A549 (cell line): ENCODE results near the gene GIGYF1. TPM values are rescaled to one million over a fixed set of nuclear protein-coding genes. Genes with fewer than 3 reads are reported as not detected.

Experiments used
- ATAC-seq, 2 experiments: fragments of 200-7000 bp in 1 of 2; fragments of >200 bp in 1 of 2; cut with Nextera tagmentation in 1 of 2; cut with Tn5 transposase in 1 of 2; 3 replicates each; pipeline versions ENCODE4 v1.8.0 to v1.9.1; 2018 to 2020; ENCODE audit warnings: mild to moderate bottlenecking in 1 of 2, moderate library complexity in 1 of 2
- CTCF ChIA-PET: fragments of 300-600 bp; sonication (Branson Sonifier 250); formaldehyde crosslinking; extraction: SDS; loops from one replicate; lab custom pipeline; 2021; ENCODE audit warnings: antibody characterized with exemption, inconsistent platforms; lab: Yijun Ruan, JAX
- POLR2A ChIA-PET: fragments of 350-600 bp; formaldehyde crosslinking; extraction: SDS; loops from one replicate; lab custom pipeline; 2021; ENCODE audit warnings: antibody characterized with exemption, inconsistent platforms; lab: Yijun Ruan, JAX
- DNase-seq, 2 experiments: peaks; one replicate each; pipeline versions ENCODE4 v3.0.0 to v3.0.0-alpha.2; 2011 to 2016; ENCODE audit warnings: low read depth in 1 of 2, low spot score in 1 of 2
- FAIRE-seq: peaks from 2 replicates; lab custom pipeline; 2011; peaks lifted over from hg19 to GRCh38; lab: Jason Lieb, UNC
- H3K27ac ChIP-seq, 2 experiments: fragments of >200 bp; sonication (Bioruptor Twin); formaldehyde crosslinking; 3 replicates each; pipeline ENCODE4 v1.5.1; 2016 to 2017
- H3K4me1 ChIP-seq: fragments of >200 bp; sonication (Bioruptor Twin); formaldehyde crosslinking; 3 replicates; pipeline ENCODE4 v1.6.1; 2016
- H3K4me2 ChIP-seq: fragments of >200 bp; sonication (Bioruptor Twin); formaldehyde crosslinking; 3 replicates; pipeline ENCODE4 v1.6.1; 2016
- H3K4me3 ChIP-seq: fragments of >200 bp; sonication (Bioruptor Twin); formaldehyde crosslinking; 3 replicates; pipeline ENCODE4 v1.5.1; 2016
- H3K9me3 ChIP-seq: fragments of >200 bp; sonication (Bioruptor Twin); formaldehyde crosslinking; 3 replicates; pipeline ENCODE4 v1.6.1; 2016
- BHLHE40 ChIP-seq: IDR thresholded peaks from 2 replicates; pipeline ENCODE4 v1.6.1; 2012; ENCODE audit warnings: low read depth, low read length, inconsistent platforms
- CEBPB ChIP-seq, 2 experiments: fragments of >200 bp in 1 of 2; sonication (Bioruptor Twin) in 1 of 2; formaldehyde crosslinking in 1 of 2; IDR thresholded peaks; 2 replicates each; pipeline ENCODE4 v1.6.1; 2012 to 2016
- E2F6 ChIP-seq: IDR thresholded peaks from 2 replicates; pipeline ENCODE4 v1.6.1; 2012; ENCODE audit warnings: low read depth, borderline replicate concordance
- FOSB ChIP-seq: fragments of 250-450 bp; sonication (Bioruptor Pico); IDR thresholded peaks from 2 replicates; pipeline ENCODE4 v1.5.0; 2020; ENCODE audit warnings: mild to moderate bottlenecking, moderate library complexity
- HOXA7 ChIP-seq: fragments of 250-450 bp; sonication (Bioruptor Pico); IDR thresholded peaks from 2 replicates; pipeline ENCODE4 v1.5.0; 2020; ENCODE audit warnings: mild to moderate bottlenecking, moderate library complexity
- MAZ ChIP-seq: fragments of 150-350 bp; IDR thresholded peaks from 2 replicates; pipeline ENCODE4 v1.6.1; 2014; ENCODE audit warnings: antibody characterized with exemption, low read depth, low read length, borderline replicate concordance
- NFE2L2 ChIP-seq: fragments of 150-350 bp; conservative IDR thresholded peaks from 2 replicates; pipeline ENCODE4 v1.6.1; 2014; ENCODE audit warnings: low read length
- NPAS2 ChIP-seq: fragments of 250-450 bp; sonication (Bioruptor Pico); IDR thresholded peaks from 2 replicates; pipeline ENCODE4 v1.8.0; 2022; ENCODE audit warnings: mild to moderate bottlenecking, moderate library complexity, borderline replicate concordance
- RARB ChIP-seq: fragments of 250-450 bp; sonication (Bioruptor Pico); IDR thresholded peaks from 2 replicates; pipeline ENCODE4 v1.8.0; 2021; ENCODE audit warnings: mild to moderate bottlenecking, moderate library complexity
- REST ChIP-seq: fragments of 200-600 bp; sonication (generic); IDR thresholded peaks from 2 replicates; pipeline ENCODE4 v1.6.1; 2016; ENCODE audit warnings: antibody characterized with exemption, mild to moderate bottlenecking, moderate library complexity
- RFX5 ChIP-seq: fragments of 450-650 bp; IDR thresholded peaks from 2 replicates; pipeline ENCODE4 v1.7.1; 2014; ENCODE audit warnings: antibody characterized with exemption, mild to moderate bottlenecking, moderate library complexity
- RNF2 ChIP-seq: fragments of 200-600 bp; sonication (generic); IDR thresholded peaks from 2 replicates; pipeline ENCODE4 v1.6.1; 2016; ENCODE audit warnings: low read depth, mild to moderate bottlenecking, antibody characterized with exemption, moderate library complexity, borderline replicate concordance
- TP53 ChIP-seq: fragments of 250-450 bp; sonication (Bioruptor Pico); IDR thresholded peaks from 2 replicates; pipeline ENCODE4 v1.5.0; 2021; ENCODE audit warnings: mild to moderate bottlenecking, moderate library complexity
- USF2 ChIP-seq: fragments of 450-650 bp; IDR thresholded peaks from 2 replicates; pipeline ENCODE4 v1.6.1; 2014; ENCODE audit warnings: antibody characterized with exemption
- ZNF302 ChIP-seq: fragments of 250-450 bp; sonication (Bioruptor Pico); IDR thresholded peaks from 2 replicates; pipeline ENCODE4 v1.9.0; 2021; ENCODE audit warnings: inconsistent platforms, mild to moderate bottlenecking, moderate library complexity
- ZSCAN20 ChIP-seq: fragments of 250-450 bp; sonication (Bioruptor Pico); IDR thresholded peaks from 2 replicates; pipeline ENCODE4 v1.8.0; 2022; ENCODE audit warnings: mild to moderate bottlenecking, moderate library complexity
- WGBS: methylation state at CpG from one replicate; pipeline ENCODE4 v1.1.6; 2017; ENCODE audit errors: missing lambda C conversion rate; 5-methylcytosine and 5-hydroxymethylcytosine counted together
- polyA plus RNA-seq, 4 experiments: library from polyadenylated mRNA; depleted of rRNA in 3 of 4; stranded (reverse); fragments of >200 nt; fragmentation: RNase III in 1 of 4; extraction: RNeasy Plus Mini Kit Qiagen cat#74134 plus additional on column Dnase treatment in 1 of 4; gene quantifications; 2 replicates in 3 of 4; 3 replicates in 1 of 4; pipeline ENCODE4 v1.2.3, GENCODE V29; 2011 to 2017
- TF ChIP-seq, protein P1 (sequence below): fragments of 250-450 bp; sonication (Bioruptor Pico); IDR thresholded peaks from 2 replicates; pipeline ENCODE4 v1.5.0; 2021; ENCODE audit warnings: mild to moderate bottlenecking, moderate library complexity, borderline replicate concordance
- TF ChIP-seq, protein P2 (sequence below): fragments of >200 bp; sonication (Bioruptor Twin); formaldehyde crosslinking; IDR thresholded peaks from 2 replicates; pipeline ENCODE4 v1.6.1; 2016

The GIGYF1 gene
- polyA plus RNA-seq, 2 of the 4 experiments (the other 2 are of a cell fraction): 5.1 to 18.9 TPM

DNA sequence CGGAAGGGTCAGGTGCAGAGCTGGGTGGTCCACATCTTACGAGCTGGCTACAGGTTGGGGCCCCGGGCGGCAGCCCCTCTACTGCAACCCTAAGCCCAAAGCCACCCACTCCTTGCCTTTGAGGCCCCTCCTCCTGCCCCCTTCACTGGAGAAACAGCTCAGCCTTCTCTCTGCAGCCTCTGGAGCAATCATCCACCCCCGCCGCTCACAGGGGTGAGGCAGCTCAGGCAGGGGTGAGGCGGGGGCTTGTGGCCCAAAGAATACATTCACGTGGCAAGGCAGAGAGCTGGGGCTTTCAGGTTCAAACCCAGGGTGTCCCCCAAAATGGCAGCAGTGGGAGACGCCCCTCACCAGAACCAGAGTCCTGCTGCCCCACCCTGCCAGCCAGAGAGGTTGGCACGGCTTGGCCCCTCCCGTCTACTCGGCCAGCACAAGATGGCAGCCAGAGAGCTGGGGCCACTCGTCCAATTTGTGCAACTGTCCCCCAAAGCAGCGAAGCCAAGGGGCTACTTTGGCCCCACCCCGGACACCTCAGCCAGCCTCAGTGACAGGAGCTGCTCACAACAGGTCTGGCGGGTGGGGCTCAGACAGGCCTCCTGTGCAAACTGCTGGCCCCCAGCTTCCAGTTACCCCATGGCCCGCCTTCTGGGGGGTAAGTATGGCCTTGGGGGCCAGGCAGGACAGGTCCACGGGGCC is 13.3 kb downstream of the GIGYF1 start:
- H3K9me3 ChIP-seq: no peaks in the 10 kb centered on the region
- DNase-seq (no peak), ATAC-seq (peak in 1 of 2 experiments; percentile 1; a peak in 1 of 6 replicates), FAIRE-seq (no peak)
- TF ChIP-seq, protein P1, sequence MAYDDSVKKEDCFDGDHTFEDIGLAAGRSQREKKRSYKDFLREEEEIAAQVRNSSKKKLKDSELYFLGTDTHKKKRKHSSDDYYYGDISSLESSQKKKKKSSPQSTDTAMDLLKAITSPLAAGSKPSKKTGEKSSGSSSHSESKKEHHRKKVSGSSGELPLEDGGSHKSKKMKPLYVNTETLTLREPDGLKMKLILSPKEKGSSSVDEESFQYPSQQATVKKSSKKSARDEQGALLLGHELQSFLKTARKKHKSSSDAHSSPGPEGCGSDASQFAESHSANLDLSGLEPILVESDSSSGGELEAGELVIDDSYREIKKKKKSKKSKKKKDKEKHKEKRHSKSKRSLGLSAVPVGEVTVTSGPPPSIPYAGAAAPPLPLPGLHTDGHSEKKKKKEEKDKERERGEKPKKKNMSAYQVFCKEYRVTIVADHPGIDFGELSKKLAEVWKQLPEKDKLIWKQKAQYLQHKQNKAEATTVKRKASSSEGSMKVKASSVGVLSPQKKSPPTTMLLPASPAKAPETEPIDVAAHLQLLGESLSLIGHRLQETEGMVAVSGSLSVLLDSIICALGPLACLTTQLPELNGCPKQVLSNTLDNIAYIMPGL: no peak
- no peak for TF ChIP-seq ZSCAN20 (CRISPR knock-in tag)
- TF ChIP-seq NFE2L2: no peak
- no peak for TF ChIP-seq REST
- no peak overlapping the region for H3K4me3 ChIP-seq
- 92% methylated on average over 17 of the region's 18 CpGs for WGBS
- CTCF ChIA-PET: interaction anchor here (0.5 to 6.4 kb wide), 10 partner anchors 9 to 92 kb away, joined by 3 to 33 read pairs (median 4); partner anchors contain the start of genes MOSPD3 and POP7
- POLR2A ChIA-PET: interaction anchor here (0.7 to 1.1 kb wide), 3 partner anchors 12 to 69 kb away, joined by 3 to 6 read pairs (median 5); partner anchors contain the start of genes MOSPD3 and POP7
- peak overlapping the region in 1 of 2 experiments; percentile 44; a peak in 2 of 6 replicates for H3K27ac ChIP-seq
- H3K4me1 ChIP-seq: peaks cover 30% of the 10 kb centered on the region
- no peak overlapping the region for H3K4me2 ChIP-seq

DNA sequence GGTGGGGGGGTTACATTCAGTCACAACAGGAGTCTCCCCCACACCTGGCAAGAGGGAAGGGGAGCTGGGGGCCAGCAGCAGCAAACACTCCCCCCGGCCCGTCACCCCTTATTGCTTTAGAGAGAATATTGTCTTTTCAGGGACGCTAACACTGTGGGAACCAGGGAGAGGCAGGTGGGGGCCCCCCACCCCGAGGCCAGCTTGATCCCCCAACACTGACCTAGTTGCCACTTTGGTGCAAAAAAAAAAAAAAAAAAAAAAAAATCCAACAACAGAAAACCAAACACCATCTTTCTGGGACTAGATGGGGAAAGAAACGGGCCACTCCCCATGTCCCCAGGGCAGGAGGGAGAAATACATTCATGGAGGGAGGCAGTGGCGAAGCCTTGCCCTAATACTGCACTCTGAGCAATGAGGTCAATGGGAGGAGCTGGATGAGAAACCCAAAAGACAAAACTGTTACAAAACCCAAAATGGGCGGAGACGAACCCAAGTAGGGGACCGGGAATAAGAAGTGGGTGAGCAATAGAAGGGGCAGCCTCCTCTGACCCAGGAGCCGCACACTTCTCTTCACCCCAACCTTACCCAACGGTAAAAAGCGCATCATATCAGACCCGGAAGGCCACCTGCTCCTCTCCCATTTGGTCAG is 14.0 kb downstream of the GIGYF1 start:
- ChIA-PET CTCF (interaction anchor here (1.0 to 6.4 kb wide), 8 partner anchors 10 to 91 kb away, joined by 3 to 33 read pairs (median 5); partner anchors contain the start of genes MOSPD3 and POP7), POLR2A (interaction anchor here (0.7 to 1.1 kb wide), 3 partner anchors 12 to 68 kb away, joined by 3 to 6 read pairs (median 5); partner anchors contain the start of genes MOSPD3 and POP7)
- Histone ChIP-seq H3K4me3 (no peak overlapping the region), H3K27ac (peak overlapping the region in 1 of 2 experiments; percentile 44; a peak in 2 of 6 replicates), H3K4me2 (no peak overlapping the region), H3K4me1 (peaks cover 35% of the 10 kb centered on the region), H3K9me3 (no peaks in the 10 kb centered on the region)
- 77% methylated on average over 13 of the region's 13 CpGs for WGBS
- DNase-seq (peak in 1 of 2 experiments; percentile 49), ATAC-seq (peak; percentile 11 to 29; a peak in 3 of 6 replicates), FAIRE-seq (no peak)
- TF ChIP-seq FOSB (CRISPR knock-in tag) (no peak), NPAS2 (CRISPR knock-in tag) (no peak), USF2 (no peak), CEBPB (IDR thresholded peaks at IDR 0.05) (no peak), MAZ (no peak), TP53 (CRISPR knock-in tag) (no peak), RNF2 (no peak), HOXA7 (CRISPR knock-in tag) (no peak), ZNF302 (CRISPR knock-in tag) (no peak), E2F6 (no peak), RARB (CRISPR knock-in tag) (no peak), RFX5 (no peak), BHLHE40 (no peak)
- TF ChIP-seq, protein P2, sequence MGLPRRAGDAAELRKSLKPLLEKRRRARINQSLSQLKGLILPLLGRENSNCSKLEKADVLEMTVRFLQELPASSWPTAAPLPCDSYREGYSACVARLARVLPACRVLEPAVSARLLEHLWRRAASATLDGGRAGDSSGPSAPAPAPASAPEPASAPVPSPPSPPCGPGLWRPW: no peak
- TF ChIP-seq, protein P1: no peak
